KOPT-K1 (cell line): ENCODE measurements around the gene IRF2BPL.

Experiments
- H3K27ac ChIP-seq: fragments of 200-600 bp; sonication (generic); 2 replicates; pipeline ENCODE4 v1.5.1; 2016; ENCODE audit warnings: antibody characterized with exemption, mild to moderate bottlenecking, low read depth, low read length; ENCODE audit not compliant: poor library complexity, severe bottlenecking
- H3K36me3 ChIP-seq: fragments of 200-600 bp; sonication (generic); 2 replicates; pipeline ENCODE4 v1.5.1; 2017; ENCODE audit warnings: antibody characterized with exemption, mild to moderate bottlenecking, low read length, moderate library complexity; ENCODE audit not compliant: insufficient read depth
- H3K9me3 ChIP-seq: fragments of 200-600 bp; sonication (generic); 2 replicates; pipeline ENCODE4 v1.5.1; 2017; ENCODE audit warnings: antibody characterized with exemption, low read length, mild to moderate bottlenecking; ENCODE audit not compliant: insufficient read depth, poor library complexity, severe bottlenecking

The IRF2BPL gene

GRCh38 chr14:76976240-76977005 lies 52.1 kb downstream of the IRF2BPL start:
- H3K36me3 ChIP-seq, result no peaks in the 10 kb centered on the region
- peak overlapping the region; percentile 66 for H3K27ac ChIP-seq
- peaks cover 5% of the 10 kb centered on the region for H3K9me3 ChIP-seq

- Histone ChIP-seq H3K27ac (peak overlapping the region; percentile 66), H3K36me3 (no peaks in the 10 kb centered on the region), H3K9me3 (no peaks in the 10 kb centered on the region)
Observed at GRCh38 chr14:76975812-76976211, 52.7 kb downstream of the IRF2BPL start.

- Histone ChIP-seq H3K27ac (peak overlapping the region; percentile 66), H3K36me3 (no peaks in the 10 kb centered on the region), H3K9me3 (no peaks in the 10 kb centered on the region)
Observed at GRCh38 chr14:76975051-76975450, 53.5 kb downstream of the IRF2BPL start.
